GM21723 (cell line): Measurements from ENCODE around the gene CGREF1.
A peak's percentile ranks its signal among the peaks of the same experiment; 100 is the strongest.

ENCODE experiments used
- ATAC-seq: cut with Tn5 transposase; IDR thresholded peaks from one replicate; pipeline ENCODE4 v1.9.1; 2021; ENCODE audit warnings: mild to moderate bottlenecking, moderate library complexity; ENCODE audit not compliant: unreplicated experiment

CGREF1 gene

GRCh38 chr2:27089111-27089954, 29.6 kb downstream of the CGREF1 start:
- ATAC-seq = no peak

GRCh38 chr2:27088634-27089033, 30.3 kb downstream of the CGREF1 start:
- ATAC-seq = no peak

GRCh38 chr2:27087823-27088410, 31.0 kb downstream of the CGREF1 start:
- ATAC-seq = no peak

GRCh38 chr2:27086724-27087593, 32.0 kb downstream of the CGREF1 start, which contains the start of gene KHK:
TSS of gene KHK (plus strand) at chr2:27086772. CDS start at chr2:27087260, 488 bp downstream.
- peak; percentile 24 for ATAC-seq

- ATAC-seq = peak; percentile 76
Measured at GRCh38 chr2:27086090-27086723, 32.7 kb downstream of the CGREF1 start.

GRCh38 chr2:27085673-27086089, 33.2 kb downstream of the CGREF1 start:
- peak; percentile 0 for ATAC-seq

GRCh38 chr2:27085062-27085672, 33.8 kb downstream of the CGREF1 start:
- ATAC-seq = no peak

- ATAC-seq = no peak
Measured at GRCh38 chr2:27084297-27085061, 34.4 kb downstream of the CGREF1 start.

- no peak for ATAC-seq
Measured at GRCh38 chr2:27083410-27084296, 35.3 kb downstream of the CGREF1 start.

- no peak for ATAC-seq
Measured at GRCh38 chr2:27082773-27083409, 36.0 kb downstream of the CGREF1 start.

GRCh38 chr2:27081984-27082772, 36.8 kb downstream of the CGREF1 start:
- no peak for ATAC-seq

GRCh38 chr2:27080603-27080936, 38.4 kb downstream of the CGREF1 start:
- ATAC-seq = no peak

GRCh38 chr2:27080140-27080469, 38.8 kb downstream of the CGREF1 start:
- ATAC-seq = no peak

- ATAC-seq = no peak
Measured at GRCh38 chr2:27079233-27080139, 39.4 kb downstream of the CGREF1 start.

- ATAC-seq = no peak
Measured at GRCh38 chr2:27078267-27079194, 40.4 kb downstream of the CGREF1 start, which contains the start of gene EMILIN1. TSS of gene EMILIN1 (plus strand) at chr2:27078615. CDS start at chr2:27079066, 451 bp downstream.
